Kidney epithelial cell (primary cell): ENCODE data around the gene GRID1. TPM values are rescaled to one million over a fixed set of nuclear protein-coding genes. Genes with fewer than 3 reads are reported as not detected.

Source experiments
- DNase-seq: peaks from one replicate; pipeline ENCODE4 v3.0.0-alpha.2; 2010; ENCODE audit warnings: low read depth
- H3K27me3 ChIP-seq: 2 replicates; pipeline ENCODE4 v1.6.0; 2011; ENCODE audit warnings: low read length; ENCODE audit not compliant: control insufficient read depth, insufficient read depth
- H3K36me3 ChIP-seq: 2 replicates; pipeline ENCODE4 v1.5.1; 2011; ENCODE audit warnings: low read length; ENCODE audit not compliant: control insufficient read depth, insufficient read depth
- H3K4me3 ChIP-seq: 2 replicates; pipeline ENCODE4 v1.5.1; 2011; ENCODE audit warnings: low read depth, mild to moderate bottlenecking, control low read depth, low read length
- total RNA-seq: library from RNA; depleted of rRNA; stranded (reverse); fragments of >200 nt; gene quantifications from 2 replicates; pipeline ENCODE4 v1.2.3, GENCODE V29; 2015
- TF ChIP-seq, protein P1 (sequence below): IDR thresholded peaks from 2 replicates; pipeline ENCODE4 v1.5.1; 2011; ENCODE audit warnings: mild to moderate bottlenecking, moderate library complexity, low read length, control low read depth, inconsistent platforms; ENCODE audit not compliant: insufficient read depth, poor library complexity, severe bottlenecking

GRID1 gene
- total RNA-seq, 1 donor from 2014 or later = 0.33 TPM

DNA sequence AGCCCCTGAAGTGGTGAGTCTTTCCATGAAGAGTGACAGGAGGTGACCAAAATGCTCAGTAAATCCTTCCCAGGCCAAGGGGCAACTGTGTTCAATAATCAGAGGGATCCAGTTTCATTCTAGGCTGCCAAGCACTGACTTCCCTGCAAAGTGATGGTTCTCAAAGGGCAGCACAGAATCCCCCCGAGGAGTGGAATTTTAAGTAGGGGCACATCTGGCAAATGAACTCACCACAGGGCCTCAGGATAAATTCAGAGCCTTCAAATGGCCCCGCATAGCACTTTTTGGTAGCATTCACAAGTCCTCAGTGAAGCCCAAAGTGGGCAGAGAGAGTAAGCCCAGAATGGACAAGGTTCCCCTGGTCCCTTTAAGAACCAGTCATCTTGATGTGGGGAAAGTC lies 602.5 kb downstream of the GRID1 start:
- TF ChIP-seq, protein P1, sequence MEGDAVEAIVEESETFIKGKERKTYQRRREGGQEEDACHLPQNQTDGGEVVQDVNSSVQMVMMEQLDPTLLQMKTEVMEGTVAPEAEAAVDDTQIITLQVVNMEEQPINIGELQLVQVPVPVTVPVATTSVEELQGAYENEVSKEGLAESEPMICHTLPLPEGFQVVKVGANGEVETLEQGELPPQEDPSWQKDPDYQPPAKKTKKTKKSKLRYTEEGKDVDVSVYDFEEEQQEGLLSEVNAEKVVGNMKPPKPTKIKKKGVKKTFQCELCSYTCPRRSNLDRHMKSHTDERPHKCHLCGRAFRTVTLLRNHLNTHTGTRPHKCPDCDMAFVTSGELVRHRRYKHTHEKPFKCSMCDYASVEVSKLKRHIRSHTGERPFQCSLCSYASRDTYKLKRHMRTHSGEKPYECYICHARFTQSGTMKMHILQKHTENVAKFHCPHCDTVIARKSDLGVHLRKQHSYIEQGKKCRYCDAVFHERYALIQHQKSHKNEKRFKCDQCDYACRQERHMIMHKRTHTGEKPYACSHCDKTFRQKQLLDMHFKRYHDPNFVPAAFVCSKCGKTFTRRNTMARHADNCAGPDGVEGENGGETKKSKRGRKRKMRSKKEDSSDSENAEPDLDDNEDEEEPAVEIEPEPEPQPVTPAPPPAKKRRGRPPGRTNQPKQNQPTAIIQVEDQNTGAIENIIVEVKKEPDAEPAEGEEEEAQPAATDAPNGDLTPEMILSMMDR = no peak
- DNase-seq = no peak
- Histone ChIP-seq H3K4me3 (no peak overlapping the region), H3K36me3 (no peaks in the 10 kb centered on the region), H3K27me3 (no peaks in the 10 kb centered on the region)

DNA sequence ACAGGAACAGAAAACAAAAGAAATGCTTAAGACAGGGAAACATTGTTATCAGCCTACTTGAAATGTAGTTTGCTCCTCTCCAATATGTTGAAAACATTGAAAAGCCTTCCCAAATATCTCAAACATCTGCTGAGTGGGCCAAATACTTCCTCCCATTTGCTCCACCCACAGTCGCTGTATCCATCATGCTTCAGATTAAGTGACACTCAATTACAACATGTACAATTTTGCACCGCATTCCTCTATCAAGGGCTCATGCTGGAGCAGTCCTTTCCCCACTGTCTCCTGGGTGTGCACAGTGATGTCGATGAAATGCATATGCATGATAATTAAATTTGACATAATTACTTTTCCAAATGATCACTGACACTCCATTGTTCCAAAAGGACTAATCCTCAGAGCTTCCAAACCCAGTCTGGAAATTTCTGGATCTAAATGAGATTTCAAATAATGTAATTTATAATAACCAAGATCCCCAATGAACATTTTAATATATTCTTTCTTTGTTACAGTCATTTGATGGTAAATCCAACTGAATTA lies 604.6 kb downstream of the GRID1 start:
- TF ChIP-seq, protein P1 = no peak
- no peak overlapping the region for H3K4me3 ChIP-seq
- H3K36me3 ChIP-seq = no peaks in the 10 kb centered on the region
- no peak for DNase-seq
- H3K27me3 ChIP-seq = no peaks in the 10 kb centered on the region

DNA sequence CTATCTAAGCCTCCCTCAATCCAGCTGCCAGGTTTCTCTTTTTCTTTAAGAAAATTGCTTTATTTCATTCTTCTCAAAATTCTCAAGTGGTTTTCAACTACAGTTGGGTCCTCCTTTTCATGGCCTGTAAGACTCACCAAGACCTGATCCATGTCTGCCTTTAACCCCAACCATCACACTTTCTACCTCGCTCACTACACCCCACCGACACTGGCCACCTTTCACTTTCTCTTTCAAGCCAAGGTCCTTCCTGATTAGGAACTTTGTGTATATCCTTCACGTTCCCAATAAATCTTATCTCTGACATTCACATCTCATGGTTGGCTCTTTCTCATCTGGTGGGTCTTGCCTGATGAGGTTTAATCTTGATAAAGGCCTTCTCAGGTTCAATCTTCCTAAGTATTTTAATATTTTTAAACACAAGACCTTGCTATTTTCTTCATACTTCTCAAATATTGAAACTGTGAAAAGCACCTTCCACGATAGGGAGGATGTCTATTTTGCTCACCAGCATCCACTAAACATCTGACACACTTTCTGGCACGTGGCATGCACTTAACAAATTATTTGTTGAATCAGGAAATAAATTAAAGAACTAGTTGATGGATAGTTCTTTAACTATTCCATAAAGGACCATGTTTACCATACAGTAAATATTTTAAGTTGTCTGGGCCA lies 624.8 kb downstream of the GRID1 start:
- Histone ChIP-seq H3K36me3 (no peaks in the 10 kb centered on the region), H3K27me3 (no peaks in the 10 kb centered on the region), H3K4me3 (no peak overlapping the region)
- TF ChIP-seq, protein P1 = no peak
- DNase-seq = no peak

DNA sequence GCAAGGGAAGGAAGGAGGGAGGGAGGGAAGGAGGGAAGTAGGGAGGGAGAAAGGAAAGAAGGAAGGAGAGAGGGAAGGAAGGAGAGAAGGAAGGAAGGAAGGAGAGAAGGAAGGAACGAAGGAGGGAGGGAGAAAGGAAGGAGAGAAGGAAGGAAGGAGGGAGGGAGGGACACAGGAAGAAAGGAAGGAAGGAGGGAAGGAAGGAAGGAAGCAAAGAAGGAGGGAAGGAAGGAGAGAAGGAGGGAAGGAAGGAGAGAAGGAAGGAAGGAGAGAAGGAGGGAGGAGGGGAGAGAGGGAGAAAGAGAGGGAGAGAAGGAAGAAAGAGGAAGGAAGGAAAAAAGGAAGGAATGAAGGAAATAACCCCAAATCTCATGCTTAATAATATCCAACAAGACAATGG lies 630.6 kb downstream of the GRID1 start:
- TF ChIP-seq, protein P1 = no peak
- no peaks in the 10 kb centered on the region for H3K27me3 ChIP-seq
- DNase-seq = no peak
- no peak overlapping the region for H3K4me3 ChIP-seq
- no peaks in the 10 kb centered on the region for H3K36me3 ChIP-seq

DNA sequence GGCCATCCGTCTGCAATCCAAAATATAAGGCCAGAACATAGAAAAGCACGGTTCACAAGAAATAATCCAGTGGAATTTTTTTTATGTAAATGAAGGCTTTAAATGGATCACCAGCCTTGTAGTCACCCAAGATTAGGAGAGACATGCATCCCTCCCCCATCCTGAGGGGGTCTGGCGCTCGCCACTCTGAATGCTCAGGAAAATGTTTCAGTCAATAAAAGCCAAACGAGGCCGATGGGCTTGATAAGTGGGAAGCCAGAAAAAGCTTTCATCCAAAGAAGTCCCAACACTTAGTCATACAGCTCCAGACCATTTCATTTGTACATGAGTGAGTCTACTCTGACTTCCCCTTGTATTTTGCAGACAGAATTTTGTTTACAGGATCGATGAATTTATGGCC lies 631.8 kb downstream of the GRID1 start:
- H3K27me3 ChIP-seq = no peaks in the 10 kb centered on the region
- H3K36me3 ChIP-seq = no peaks in the 10 kb centered on the region
- TF ChIP-seq, protein P1 = no peak
- no peak overlapping the region for H3K4me3 ChIP-seq
- DNase-seq = no peak

DNA sequence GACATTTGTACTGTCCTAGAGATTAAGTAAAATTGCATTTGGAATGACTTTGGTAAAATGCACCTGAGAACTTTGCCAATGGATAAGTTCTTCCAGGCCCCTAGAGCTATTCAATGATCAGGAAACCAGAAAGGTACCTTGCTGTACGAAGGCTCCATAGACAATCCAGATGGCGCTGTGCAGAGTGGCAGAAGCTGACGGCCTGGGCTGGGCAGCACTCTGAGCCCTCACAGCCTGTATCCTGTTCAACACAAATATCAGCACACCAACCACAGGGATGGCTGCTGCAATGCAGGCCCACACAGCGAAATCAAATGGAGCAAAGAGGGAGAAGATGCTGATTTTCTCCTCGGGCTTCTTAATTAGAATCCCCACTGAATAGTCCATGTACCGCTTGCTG lies 642.4 kb downstream of the GRID1 start:
- H3K36me3 ChIP-seq = no peaks in the 10 kb centered on the region
- DNase-seq = no peak
- H3K27me3 ChIP-seq = no peaks in the 10 kb centered on the region
- TF ChIP-seq, protein P1 = no peak
- no peak overlapping the region for H3K4me3 ChIP-seq
